HEK293 (cell line): ENCODE measurements around the gene VGLL2.

Experiments used
- CTCF ChIA-PET: fragments of 350-600 bp; formaldehyde crosslinking; extraction: SDS; loops from one replicate; lab custom pipeline; 2021; ENCODE audit warnings: antibody characterized with exemption; lab: Yijun Ruan, JAX
- POLR2A ChIA-PET: fragments of 300-600 bp; formaldehyde crosslinking; extraction: SDS; loops from one replicate; lab custom pipeline; 2020; ENCODE audit warnings: antibody characterized with exemption, inconsistent platforms; lab: Yijun Ruan, JAX
- H3K27ac ChIP-seq: fragments of 200-500 bp; sonication (Bioruptor generic); 2 replicates; pipeline ENCODE4 v1.5.1; 2014; ENCODE audit warnings: low read depth, low read length, control low read depth, inconsistent platforms; ENCODE audit errors: extremely low read depth
- H3K36me3 ChIP-seq, 2 experiments: fragments of 200-500 bp in 1 of 2; sonication (Bioruptor generic) in 1 of 2; 1 replicate in 1 of 2; 2 replicates in 1 of 2; pipeline ENCODE4 v1.5.1; 2014 to 2017; ENCODE audit warnings: inconsistent platforms in 2 of 2, low read length in 2 of 2; ENCODE audit not compliant: control insufficient read depth in 2 of 2, insufficient read depth in 1 of 2
- H3K4me1 ChIP-seq: fragments of 200-500 bp; sonication (Bioruptor generic); 2 replicates; pipeline ENCODE4 v1.5.1; 2014; ENCODE audit warnings: mild to moderate bottlenecking, low read length, inconsistent platforms; ENCODE audit not compliant: control insufficient read depth, insufficient read depth
- H3K4me3 ChIP-seq: 2 replicates; pipeline ENCODE4 v1.5.1; 2011; ENCODE audit warnings: low read depth, mild to moderate bottlenecking, control low read depth, low read length, moderate library complexity
- H3K9me3 ChIP-seq: fragments of 200-500 bp; sonication (Bioruptor generic); 2 replicates; pipeline ENCODE4 v1.5.1; 2014; ENCODE audit warnings: low read depth, low read length, inconsistent platforms; ENCODE audit not compliant: control insufficient read depth, insufficient read depth
- GFI1B ChIP-seq: fragments of 450-650 bp; formaldehyde crosslinking; IDR thresholded peaks from 2 replicates; pipeline ENCODE4 v1.5.1; 2016; ENCODE audit warnings: missing biosample characterization, missing genetic modification characterization
- GLIS1 ChIP-seq: fragments of 450-650 bp; formaldehyde crosslinking; IDR thresholded peaks from 2 replicates; pipeline ENCODE4 v1.5.1; 2016; ENCODE audit warnings: missing biosample characterization, missing genetic modification characterization
- YY2 ChIP-seq: fragments of 450-650 bp; formaldehyde crosslinking; IDR thresholded peaks from 2 replicates; pipeline ENCODE4 v1.5.1; 2016; ENCODE audit warnings: missing biosample characterization, missing genetic modification characterization
- ZFHX2 ChIP-seq: fragments of 450-650 bp; formaldehyde crosslinking; conservative IDR thresholded peaks from 2 replicates; pipeline ENCODE4 v1.5.1; 2016; ENCODE audit warnings: missing biosample characterization, missing genetic modification characterization
- ZFP69B ChIP-seq: fragments of 450-650 bp; formaldehyde crosslinking; IDR thresholded peaks from 2 replicates; pipeline ENCODE4 v1.5.1; 2016; ENCODE audit warnings: missing biosample characterization, missing genetic modification characterization
- ZNF155 ChIP-seq: fragments of 450-650 bp; formaldehyde crosslinking; IDR thresholded peaks from 2 replicates; pipeline ENCODE4 v1.5.1; 2016; ENCODE audit warnings: missing biosample characterization, missing genetic modification characterization
- ZNF202 ChIP-seq: fragments of 450-650 bp; formaldehyde crosslinking; IDR thresholded peaks from 2 replicates; pipeline ENCODE4 v1.5.1; 2016; ENCODE audit warnings: missing biosample characterization, missing genetic modification characterization, borderline replicate concordance
- ZNF211 ChIP-seq: fragments of 450-650 bp; formaldehyde crosslinking; IDR thresholded peaks from 2 replicates; pipeline ENCODE4 v1.5.1; 2016; ENCODE audit warnings: low read depth, missing biosample characterization, missing genetic modification characterization
- ZNF248 ChIP-seq: fragments of 450-650 bp; formaldehyde crosslinking; IDR thresholded peaks from 2 replicates; pipeline ENCODE4 v1.5.1; 2017; ENCODE audit warnings: missing biosample characterization, missing genetic modification characterization
- ZNF274 ChIP-seq, 2 experiments: fragments of 200-500 bp in 1 of 2; fragments of 450-650 bp in 1 of 2; sonication (Bioruptor generic) in 1 of 2; formaldehyde crosslinking in 1 of 2; IDR thresholded peaks; 2 replicates each; pipeline versions ENCODE4 v1.5.1 to v1.6.1; 2014 to 2016; ENCODE audit warnings: borderline replicate concordance in 1 of 2, inconsistent platforms in 1 of 2, low read length in 1 of 2, missing biosample characterization in 1 of 2, missing genetic modification characterization in 1 of 2
- ZNF302 ChIP-seq: fragments of 450-650 bp; formaldehyde crosslinking; IDR thresholded peaks from 2 replicates; pipeline ENCODE4 v1.5.1; 2016; ENCODE audit warnings: missing biosample characterization, missing genetic modification characterization, low read depth
- ZNF311 ChIP-seq: fragments of 450-650 bp; formaldehyde crosslinking; IDR thresholded peaks from 2 replicates; pipeline ENCODE4 v1.5.1; 2017; ENCODE audit warnings: missing biosample characterization, missing genetic modification characterization, borderline replicate concordance
- ZNF521 ChIP-seq: fragments of 450-650 bp; formaldehyde crosslinking; IDR thresholded peaks from 2 replicates; pipeline ENCODE4 v1.5.1; 2017; ENCODE audit warnings: missing biosample characterization, mild to moderate bottlenecking, missing genetic modification characterization
- ZNF571 ChIP-seq: fragments of 450-650 bp; formaldehyde crosslinking; IDR thresholded peaks from 2 replicates; pipeline ENCODE4 v1.5.0; 2017; ENCODE audit warnings: missing biosample characterization, missing genetic modification characterization
- ZNF658 ChIP-seq: fragments of 450-650 bp; formaldehyde crosslinking; IDR thresholded peaks from 2 replicates; pipeline ENCODE4; 2016; ENCODE audit warnings: missing biosample characterization, missing genetic modification characterization
- ZNF768 ChIP-seq: fragments of 450-650 bp; formaldehyde crosslinking; IDR thresholded peaks from 2 replicates; pipeline ENCODE4 v1.5.1; 2018; ENCODE audit warnings: missing biosample characterization, mild to moderate bottlenecking, missing genetic modification characterization
- ZNF785 ChIP-seq: fragments of 450-650 bp; formaldehyde crosslinking; IDR thresholded peaks from 2 replicates; pipeline ENCODE4 v1.5.1; 2016; ENCODE audit warnings: missing biosample characterization, missing genetic modification characterization
- ZXDB ChIP-seq: fragments of 450-650 bp; formaldehyde crosslinking; IDR thresholded peaks from 2 replicates; pipeline ENCODE4 v1.5.1; 2016; ENCODE audit warnings: missing biosample characterization, missing genetic modification characterization
- TF ChIP-seq, protein P1 (sequence below): fragments of 450-650 bp; formaldehyde crosslinking; IDR thresholded peaks from 2 replicates; pipeline ENCODE4 v1.5.1; 2016; ENCODE audit warnings: missing biosample characterization, missing genetic modification characterization
- TF ChIP-seq, protein P2 (sequence below): fragments of 450-650 bp; formaldehyde crosslinking; IDR thresholded peaks from 2 replicates; pipeline ENCODE4 v1.5.1; 2016; ENCODE audit warnings: missing biosample characterization, missing genetic modification characterization
- TF ChIP-seq, protein P3 (sequence below): fragments of 450-650 bp; formaldehyde crosslinking; IDR thresholded peaks from 2 replicates; pipeline ENCODE4 v1.5.1; 2017; ENCODE audit warnings: missing biosample characterization, missing genetic modification characterization
- TF ChIP-seq, protein P4 (sequence below): fragments of 450-650 bp; formaldehyde crosslinking; conservative IDR thresholded peaks from 2 replicates; pipeline ENCODE4 v1.5.1; 2016; ENCODE audit warnings: low read depth, missing biosample characterization, missing genetic modification characterization

VGLL2 gene

DNA sequence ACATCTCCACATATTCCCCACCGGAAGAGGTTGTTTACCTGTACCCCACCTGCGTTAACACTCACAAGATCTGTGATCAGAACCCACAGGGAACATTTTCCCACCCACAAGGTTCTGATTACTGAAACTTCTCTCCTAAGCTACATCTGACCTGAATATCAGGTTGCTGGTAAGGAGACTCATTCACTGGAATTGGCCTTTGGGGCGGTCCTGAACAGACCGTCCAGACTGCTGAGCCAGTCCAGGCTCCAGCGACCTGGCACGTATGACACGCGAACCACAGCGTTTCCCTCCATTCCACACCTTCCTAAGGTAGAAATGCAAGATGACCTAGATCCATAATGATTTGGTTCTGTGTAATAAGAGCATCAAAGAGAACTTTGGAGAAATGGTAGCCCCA lies 9.8 kb downstream of the VGLL2 start:
- Histone ChIP-seq H3K9me3 (no peaks in the 10 kb centered on the region), H3K27ac (no peak overlapping the region), H3K36me3 (no peaks in the 10 kb centered on the region), H3K4me1 (no peaks in the 10 kb centered on the region; the same call in 1 of the 2 replicates), H3K4me3 (no peak overlapping the region)
- TF ChIP-seq ZNF311 (no peak), YY2 (tag by site-specific recombination) (no peak), ZNF155 (tag by site-specific recombination) (no peak), ZXDB (tag by site-specific recombination) (no peak), ZNF571 (tag by site-specific recombination) (no peak), GLIS1 (tag by site-specific recombination) (no peak), ZFHX2 (tag by site-specific recombination) (no peak), ZNF658 (tag by site-specific recombination) (no peak)
- TF ChIP-seq, protein P1, sequence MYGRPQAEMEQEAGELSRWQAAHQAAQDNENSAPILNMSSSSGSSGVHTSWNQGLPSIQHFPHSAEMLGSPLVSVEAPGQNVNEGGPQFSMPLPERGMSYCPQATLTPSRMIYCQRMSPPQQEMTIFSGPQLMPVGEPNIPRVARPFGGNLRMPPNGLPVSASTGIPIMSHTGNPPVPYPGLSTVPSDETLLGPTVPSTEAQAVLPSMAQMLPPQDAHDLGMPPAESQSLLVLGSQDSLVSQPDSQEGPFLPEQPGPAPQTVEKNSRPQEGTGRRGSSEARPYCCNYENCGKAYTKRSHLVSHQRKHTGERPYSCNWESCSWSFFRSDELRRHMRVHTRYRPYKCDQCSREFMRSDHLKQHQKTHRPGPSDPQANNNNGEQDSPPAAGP (tag by site-specific recombination), result no peak
- CTCF ChIA-PET, result interaction anchor here (0.5 to 0.7 kb wide), 3 partner anchors 9 to 148 kb away, joined by 3 read pairs; no protein-coding TSS in a partner anchor
- POLR2A ChIA-PET, result no interaction called here

DNA sequence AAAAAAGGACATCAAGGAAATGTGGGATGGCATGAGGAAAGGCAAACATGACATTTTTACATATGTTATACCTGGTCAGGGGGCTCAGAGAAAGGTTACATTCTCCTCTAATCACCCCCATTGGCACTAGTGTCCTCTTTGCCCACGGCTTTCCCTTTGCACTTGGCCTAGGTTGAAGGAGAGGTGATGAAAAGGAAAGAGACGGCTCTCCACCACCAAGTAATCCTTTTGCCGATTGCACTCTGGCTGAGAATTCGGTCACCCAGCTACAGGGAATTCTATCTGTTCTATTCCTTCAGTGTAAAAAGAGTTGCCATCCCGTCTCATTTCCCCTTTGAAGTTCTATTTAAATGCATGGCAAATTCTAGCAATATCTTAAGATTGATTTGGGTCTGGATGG lies 10.4 kb downstream of the VGLL2 start:
- no peaks in the 10 kb centered on the region for H3K36me3 ChIP-seq
- H3K27ac ChIP-seq, result no peak overlapping the region
- H3K9me3 ChIP-seq, result no peaks in the 10 kb centered on the region
- TF ChIP-seq, protein P2, sequence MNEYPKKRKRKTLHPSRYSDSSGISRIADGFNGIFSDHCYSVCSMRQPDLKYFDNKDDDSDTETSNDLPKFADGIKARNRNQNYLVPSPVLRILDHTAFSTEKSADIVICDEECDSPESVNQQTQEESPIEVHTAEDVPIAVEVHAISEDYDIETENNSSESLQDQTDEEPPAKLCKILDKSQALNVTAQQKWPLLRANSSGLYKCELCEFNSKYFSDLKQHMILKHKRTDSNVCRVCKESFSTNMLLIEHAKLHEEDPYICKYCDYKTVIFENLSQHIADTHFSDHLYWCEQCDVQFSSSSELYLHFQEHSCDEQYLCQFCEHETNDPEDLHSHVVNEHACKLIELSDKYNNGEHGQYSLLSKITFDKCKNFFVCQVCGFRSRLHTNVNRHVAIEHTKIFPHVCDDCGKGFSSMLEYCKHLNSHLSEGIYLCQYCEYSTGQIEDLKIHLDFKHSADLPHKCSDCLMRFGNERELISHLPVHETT (tag by site-specific recombination), result no peak
- no peak for TF ChIP-seq ZNF302 (tag by site-specific recombination)
- TF ChIP-seq, protein P3, sequence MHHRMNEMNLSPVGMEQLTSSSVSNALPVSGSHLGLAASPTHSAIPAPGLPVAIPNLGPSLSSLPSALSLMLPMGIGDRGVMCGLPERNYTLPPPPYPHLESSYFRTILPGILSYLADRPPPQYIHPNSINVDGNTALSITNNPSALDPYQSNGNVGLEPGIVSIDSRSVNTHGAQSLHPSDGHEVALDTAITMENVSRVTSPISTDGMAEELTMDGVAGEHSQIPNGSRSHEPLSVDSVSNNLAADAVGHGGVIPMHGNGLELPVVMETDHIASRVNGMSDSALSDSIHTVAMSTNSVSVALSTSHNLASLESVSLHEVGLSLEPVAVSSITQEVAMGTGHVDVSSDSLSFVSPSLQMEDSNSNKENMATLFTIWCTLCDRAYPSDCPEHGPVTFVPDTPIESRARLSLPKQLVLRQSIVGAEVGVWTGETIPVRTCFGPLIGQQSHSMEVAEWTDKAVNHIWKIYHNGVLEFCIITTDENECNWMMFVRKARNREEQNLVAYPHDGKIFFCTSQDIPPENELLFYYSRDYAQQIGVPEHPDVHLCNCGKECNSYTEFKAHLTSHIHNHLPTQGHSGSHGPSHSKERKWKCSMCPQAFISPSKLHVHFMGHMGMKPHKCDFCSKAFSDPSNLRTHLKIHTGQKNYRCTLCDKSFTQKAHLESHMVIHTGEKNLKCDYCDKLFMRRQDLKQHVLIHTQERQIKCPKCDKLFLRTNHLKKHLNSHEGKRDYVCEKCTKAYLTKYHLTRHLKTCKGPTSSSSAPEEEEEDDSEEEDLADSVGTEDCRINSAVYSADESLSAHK (tag by site-specific recombination), result no peak
- no peak for TF ChIP-seq ZNF768 (tag by site-specific recombination)
- TF ChIP-seq ZFP69B, result no peak
- no peak for TF ChIP-seq GFI1B
- no peak for TF ChIP-seq ZNF248 (tag by site-specific recombination)
- TF ChIP-seq ZXDB (tag by site-specific recombination), result no peak
- no peak for TF ChIP-seq ZNF202 (tag by site-specific recombination)
- TF ChIP-seq, protein P4, sequence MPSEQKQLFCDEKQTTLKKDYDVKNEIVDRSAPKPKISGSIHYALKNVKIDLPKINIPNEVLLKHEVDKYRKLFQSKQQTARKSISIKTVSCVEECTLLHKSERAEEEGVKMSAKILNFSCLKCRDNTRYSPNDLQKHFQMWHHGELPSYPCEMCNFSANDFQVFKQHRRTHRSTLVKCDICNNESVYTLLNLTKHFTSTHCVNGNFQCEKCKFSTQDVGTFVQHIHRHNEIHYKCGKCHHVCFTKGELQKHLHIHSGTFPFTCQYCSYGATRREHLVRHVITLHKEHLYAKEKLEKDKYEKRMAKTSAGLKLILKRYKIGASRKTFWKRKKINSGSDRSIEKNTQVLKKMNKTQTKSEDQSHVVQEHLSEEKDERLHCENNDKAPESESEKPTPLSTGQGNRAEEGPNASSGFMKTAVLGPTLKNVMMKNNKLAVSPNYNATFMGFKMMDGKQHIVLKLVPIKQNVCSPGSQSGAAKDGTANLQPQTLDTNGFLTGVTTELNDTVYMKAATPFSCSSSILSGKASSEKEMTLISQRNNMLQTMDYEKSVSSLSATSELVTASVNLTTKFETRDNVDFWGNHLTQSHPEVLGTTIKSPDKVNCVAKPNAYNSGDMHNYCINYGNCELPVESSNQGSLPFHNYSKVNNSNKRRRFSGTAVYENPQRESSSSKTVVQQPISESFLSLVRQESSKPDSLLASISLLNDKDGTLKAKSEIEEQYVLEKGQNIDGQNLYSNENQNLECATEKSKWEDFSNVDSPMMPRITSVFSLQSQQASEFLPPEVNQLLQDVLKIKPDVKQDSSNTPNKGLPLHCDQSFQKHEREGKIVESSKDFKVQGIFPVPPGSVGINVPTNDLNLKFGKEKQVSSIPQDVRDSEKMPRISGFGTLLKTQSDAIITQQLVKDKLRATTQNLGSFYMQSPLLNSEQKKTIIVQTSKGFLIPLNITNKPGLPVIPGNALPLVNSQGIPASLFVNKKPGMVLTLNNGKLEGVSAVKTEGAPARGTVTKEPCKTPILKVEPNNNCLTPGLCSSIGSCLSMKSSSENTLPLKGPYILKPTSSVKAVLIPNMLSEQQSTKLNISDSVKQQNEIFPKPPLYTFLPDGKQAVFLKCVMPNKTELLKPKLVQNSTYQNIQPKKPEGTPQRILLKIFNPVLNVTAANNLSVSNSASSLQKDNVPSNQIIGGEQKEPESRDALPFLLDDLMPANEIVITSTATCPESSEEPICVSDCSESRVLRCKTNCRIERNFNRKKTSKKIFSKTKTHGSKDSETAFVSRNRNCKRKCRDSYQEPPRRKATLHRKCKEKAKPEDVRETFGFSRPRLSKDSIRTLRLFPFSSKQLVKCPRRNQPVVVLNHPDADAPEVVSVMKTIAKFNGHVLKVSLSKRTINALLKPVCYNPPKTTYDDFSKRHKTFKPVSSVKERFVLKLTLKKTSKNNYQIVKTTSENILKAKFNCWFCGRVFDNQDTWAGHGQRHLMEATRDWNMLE, result no peak
- no peak for TF ChIP-seq ZNF521 (tag by site-specific recombination)
- TF ChIP-seq ZNF274 (IDR thresholded peaks at IDR 0.05; ENCODE audit: low read length), result no peak
- TF ChIP-seq ZNF274 (tag by site-specific recombination; IDR thresholded peaks at IDR 0.05; ENCODE audit: borderline replicate concordance), result no peak
- TF ChIP-seq ZNF785 (tag by site-specific recombination), result no peak
- no peak for TF ChIP-seq ZNF211
- H3K4me3 ChIP-seq, result no peak overlapping the region
- POLR2A ChIA-PET, result no interaction called here
- H3K4me1 ChIP-seq, result no peaks in the 10 kb centered on the region; the same call in 1 of the 2 replicates
- CTCF ChIA-PET, result interaction anchor here (0.5 to 0.7 kb wide), 2 partner anchors 9 to 551 kb away, joined by 3 read pairs; no protein-coding TSS in a partner anchor
